HepG2 (cell line): ENCODE measurements around the gene TSC22D3. TPM values are rescaled to one million over a fixed set of nuclear protein-coding genes. Genes with fewer than 3 reads are reported as not detected.

Source experiments
- ATAC-seq: fragments of 200-7000 bp; cut with Tn5 transposase; 3 replicates; pipeline ENCODE4 v1.9.1; 2020; ENCODE audit warnings: mild to moderate bottlenecking, moderate library complexity
- BruUV-seq: library from RNA; stranded (reverse); fragments of 400-500 nt; replicated peaks from 2 replicates; lab custom pipeline; 2021; lab: Mats Ljungman, UMichigan
- CTCF ChIA-PET: fragments of 300-600 bp; formaldehyde crosslinking; extraction: SDS; loops from one replicate; lab custom pipeline; 2021; ENCODE audit warnings: low total read pairs, inconsistent platforms, low intra/inter-chr PET ratio; lab: Yijun Ruan, JAX
- POLR2A ChIA-PET: fragments of 350-600 bp; sonication (Branson Sonifier 250); formaldehyde crosslinking; loops from one replicate; lab custom pipeline; 2020; ENCODE audit warnings: antibody characterized with exemption, inconsistent platforms; lab: Yijun Ruan, JAX
- DNase-seq: peaks from one replicate; pipeline ENCODE4 v3.0.0-alpha.2; 2015; ENCODE audit warnings: low spot score
- FAIRE-seq: peaks from 3 replicates; lab custom pipeline; 2011; peaks lifted over from hg19 to GRCh38; lab: Jason Lieb, UNC
- H2AFZ ChIP-seq: one replicate; pipeline ENCODE4 v1.6.1; 2011; ENCODE audit warnings: low read length, inconsistent platforms
- H3K27ac ChIP-seq: fragments of 300-600 bp; 3 replicates; pipeline ENCODE4 v1.8.0; 2011; ENCODE audit warnings: mixed run types, mild to moderate bottlenecking, mixed read lengths, low read length, inconsistent platforms; ENCODE audit not compliant: insufficient read depth; ENCODE audit errors: extremely low read length
- H3K27me3 ChIP-seq, 2 experiments: fragments of 200-600 bp in 1 of 2; 2 replicates in 1 of 2; 3 replicates in 1 of 2; pipeline versions ENCODE4 v1.6.0 to v1.8.0; 2011; ENCODE audit warnings: low read length in 2 of 2, mild to moderate bottlenecking in 2 of 2, moderate library complexity in 2 of 2, inconsistent platforms in 1 of 2; ENCODE audit not compliant: insufficient read depth in 2 of 2, control insufficient read depth in 1 of 2
- H3K36me3 ChIP-seq, 2 experiments: fragments of 200-600 bp in 1 of 2; replicated peaks in 1 of 2; 2 replicates in 1 of 2; 3 replicates in 1 of 2; pipeline versions ENCODE4 v1.5.1 to v1.8.0; 2011; ENCODE audit warnings: low read length in 2 of 2, inconsistent platforms in 1 of 2; ENCODE audit not compliant: insufficient read depth in 2 of 2, control insufficient read depth in 1 of 2
- H3K4me1 ChIP-seq: 2 replicates; pipeline ENCODE4 v1.5.1; 2012; ENCODE audit warnings: low read length, inconsistent platforms; ENCODE audit not compliant: insufficient read depth
- H3K4me2 ChIP-seq: 2 replicates; pipeline ENCODE4 v1.6.0; 2011; ENCODE audit warnings: low read depth, low read length, inconsistent platforms
- H3K4me3 ChIP-seq, 3 experiments: fragments of 200-600 bp in 1 of 3; sonication (generic), shearing (Covaris generic) in 1 of 3; replicated peaks in 1 of 3; 2 replicates each; pipeline ENCODE4 v1.5.1; 2011 to 2016; ENCODE audit warnings: low read length in 3 of 3, inconsistent platforms in 2 of 3, low read depth in 2 of 3, mild to moderate bottlenecking in 2 of 3, control low read depth in 1 of 3, mixed read lengths in 1 of 3; ENCODE audit not compliant: insufficient read depth in 1 of 3
- H3K79me2 ChIP-seq: one replicate; pipeline ENCODE4 v1.6.1; 2011; ENCODE audit warnings: low read length, inconsistent platforms; ENCODE audit not compliant: insufficient read depth
- H3K9ac ChIP-seq: 2 replicates; pipeline ENCODE4 v1.6.0; 2011; ENCODE audit warnings: mild to moderate bottlenecking, low read depth, low read length, inconsistent platforms; ENCODE audit not compliant: insufficient read depth
- H3K9me3 ChIP-seq: 2 replicates; pipeline ENCODE4 v1.5.1; 2012; ENCODE audit warnings: mild to moderate bottlenecking, low read length
- H4K20me1 ChIP-seq: 2 replicates; pipeline ENCODE4 v1.6.0; 2011; ENCODE audit warnings: inconsistent platforms, mild to moderate bottlenecking, low read length, moderate library complexity; ENCODE audit not compliant: insufficient read depth
- EHMT2 ChIP-seq: fragments of 200-600 bp; sonication (generic); IDR thresholded peaks from 2 replicates; pipeline ENCODE4 v1.7.0; 2017; ENCODE audit warnings: antibody characterized with exemption, low read depth, low read length, borderline replicate concordance
- PHF8 ChIP-seq: sonication (generic); formaldehyde crosslinking; IDR thresholded peaks from 2 replicates; pipeline ENCODE4 v1.5.0; 2020; ENCODE audit warnings: missing genetic modification reagents
- TBL1XR1 ChIP-seq: fragments of 150-350 bp; IDR thresholded peaks from 2 replicates; pipeline ENCODE4 v1.6.1; 2014; ENCODE audit warnings: borderline replicate concordance, low read length; ENCODE audit not compliant: partially characterized antibody
- ZFP1 ChIP-seq: IDR thresholded peaks from 2 replicates; pipeline ENCODE4 v1.6.1; 2016
- ZFY ChIP-seq: sonication (generic); formaldehyde crosslinking; IDR thresholded peaks from 2 replicates; pipeline ENCODE4 v1.4.0; 2020; ENCODE audit warnings: missing genetic modification reagents
- ZNF234 ChIP-seq: sonication (generic); formaldehyde crosslinking; conservative IDR thresholded peaks from 2 replicates; pipeline ENCODE4 v1.5.1; 2020; ENCODE audit warnings: mild to moderate bottlenecking, missing genetic modification reagents
- ZNF282 ChIP-seq: fragments of 450-650 bp; IDR thresholded peaks from 2 replicates; pipeline ENCODE4 v1.6.1; 2018; ENCODE audit not compliant: partially characterized antibody
- ZNF770 ChIP-seq: sonication (generic); formaldehyde crosslinking; IDR thresholded peaks from 2 replicates; pipeline ENCODE4 v1.5.0; 2020; ENCODE audit warnings: mild to moderate bottlenecking, missing genetic modification reagents
- WGBS: methylation state at CpG from one replicate; pipeline ENCODE4 v1.1.6; 2017; ENCODE audit warnings: low lambda C conversion rate; 5-methylcytosine and 5-hydroxymethylcytosine counted together
- in situ Hi-C: cut with HindIII; loops from 2 replicates; pipeline ENCODE4 v1.10.0; 2017; ENCODE audit warnings: low pct_unique_long_range_greater_than_20kb; ENCODE audit not compliant: extremely low pct_ligation_motif_present
- intact Hi-C: fragments of 100-400 bp; cut with micrococcal nuclease; formaldehyde crosslinking; loops from one replicate; pipeline ENCODE4 v1.10.0; 2022; ENCODE audit not compliant: unreplicated experiment
- polyA plus RNA-seq, 8 experiments: library from polyadenylated mRNA; depleted of rRNA in 3 of 8; stranded (reverse) in 7 of 8; unstranded in 1 of 8; fragments of >200 nt; fragmentation: Illumina TruSeq in 4 of 8; extraction: Trizol in 4 of 8; gene quantifications; 2 replicates each; pipeline versions ENCODE4 v1.2.1 to v1.2.3, GENCODE V29; 2011 to 2016; ENCODE audit warnings: low read depth in 4 of 8, missing spikeins in 1 of 8, mixed read lengths in 1 of 8; ENCODE audit not compliant: insufficient read depth in 1 of 8
- total RNA-seq, 5 experiments: library from RNA; depleted of rRNA; stranded (reverse); fragments of >200 nt; fragmentation: Illumina TruSeq; extraction: Trizol; gene quantifications; 2 replicates each; pipeline ENCODE4 v1.2.3, GENCODE V29; 2016; ENCODE audit warnings: low read depth in 1 of 5
- TF ChIP-seq, protein P1 (sequence below): sonication (generic); formaldehyde crosslinking; IDR thresholded peaks from 2 replicates; pipeline ENCODE4 v1.9.0; 2022; ENCODE audit warnings: missing genetic modification reagents, mild to moderate bottlenecking, borderline replicate concordance
- TF ChIP-seq, protein P2 (sequence below): sonication (generic); formaldehyde crosslinking; IDR thresholded peaks from 2 replicates; pipeline ENCODE4 v1.4.0; 2020; ENCODE audit warnings: missing genetic modification reagents

Gene TSC22D3
- total and polyA plus RNA-seq, 2 of the 13 experiments (the other 11 are each of a cell fraction or from before 2014, with no cell fraction given) = 0.82 to 1.5 TPM

GRCh38 chrX:107805179-107805578 lies 29.6 kb upstream of the TSC22D3 start:
- BruUV-seq = no TSS peak
- Histone ChIP-seq H3K4me2 (no peak overlapping the region), H3K4me3 (no peak overlapping the region), H3K27ac (no peak overlapping the region), H3K79me2 (no peaks in the 10 kb centered on the region), H2AFZ (no peak overlapping the region), H3K9me3 (no peaks in the 10 kb centered on the region)
- 89% methylated on average over 2 of the region's 3 CpGs for WGBS
- intact Hi-C loops (no loop called here), in situ Hi-C loops (no loop called here)
- ATAC-seq = no peak
- CTCF ChIA-PET = no interaction called here
- no peak for DNase-seq
- no peak for FAIRE-seq
- POLR2A ChIA-PET = no interaction called here
- TF ChIP-seq ZFY = no peak
- TF ChIP-seq ZNF282 = no peak
- no peak for TF ChIP-seq PHF8 (CRISPR knock-in tag)
- no peak for TF ChIP-seq ZFP1 (CRISPR knock-in tag)
- TF ChIP-seq ZNF770 (CRISPR knock-in tag) = no peak
- TF ChIP-seq ZNF234 (CRISPR knock-in tag) = no peak
- no peak for TF ChIP-seq TBL1XR1
- TF ChIP-seq EHMT2 = no peak
- TF ChIP-seq, protein P1, sequence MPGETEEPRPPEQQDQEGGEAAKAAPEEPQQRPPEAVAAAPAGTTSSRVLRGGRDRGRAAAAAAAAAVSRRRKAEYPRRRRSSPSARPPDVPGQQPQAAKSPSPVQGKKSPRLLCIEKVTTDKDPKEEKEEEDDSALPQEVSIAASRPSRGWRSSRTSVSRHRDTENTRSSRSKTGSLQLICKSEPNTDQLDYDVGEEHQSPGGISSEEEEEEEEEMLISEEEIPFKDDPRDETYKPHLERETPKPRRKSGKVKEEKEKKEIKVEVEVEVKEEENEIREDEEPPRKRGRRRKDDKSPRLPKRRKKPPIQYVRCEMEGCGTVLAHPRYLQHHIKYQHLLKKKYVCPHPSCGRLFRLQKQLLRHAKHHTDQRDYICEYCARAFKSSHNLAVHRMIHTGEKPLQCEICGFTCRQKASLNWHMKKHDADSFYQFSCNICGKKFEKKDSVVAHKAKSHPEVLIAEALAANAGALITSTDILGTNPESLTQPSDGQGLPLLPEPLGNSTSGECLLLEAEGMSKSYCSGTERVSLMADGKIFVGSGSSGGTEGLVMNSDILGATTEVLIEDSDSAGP (CRISPR knock-in tag) = no peak
- TF ChIP-seq, protein P2, sequence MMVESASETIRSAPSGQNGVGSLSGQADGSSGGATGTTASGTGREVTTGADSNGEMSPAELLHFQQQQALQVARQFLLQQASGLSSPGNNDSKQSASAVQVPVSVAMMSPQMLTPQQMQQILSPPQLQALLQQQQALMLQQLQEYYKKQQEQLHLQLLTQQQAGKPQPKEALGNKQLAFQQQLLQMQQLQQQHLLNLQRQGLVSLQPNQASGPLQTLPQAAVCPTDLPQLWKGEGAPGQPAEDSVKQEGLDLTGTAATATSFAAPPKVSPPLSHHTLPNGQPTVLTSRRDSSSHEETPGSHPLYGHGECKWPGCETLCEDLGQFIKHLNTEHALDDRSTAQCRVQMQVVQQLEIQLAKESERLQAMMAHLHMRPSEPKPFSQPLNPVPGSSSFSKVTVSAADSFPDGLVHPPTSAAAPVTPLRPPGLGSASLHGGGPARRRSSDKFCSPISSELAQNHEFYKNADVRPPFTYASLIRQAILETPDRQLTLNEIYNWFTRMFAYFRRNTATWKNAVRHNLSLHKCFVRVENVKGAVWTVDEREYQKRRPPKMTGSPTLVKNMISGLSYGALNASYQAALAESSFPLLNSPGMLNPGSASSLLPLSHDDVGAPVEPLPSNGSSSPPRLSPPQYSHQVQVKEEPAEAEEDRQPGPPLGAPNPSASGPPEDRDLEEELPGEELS = no peak
- TF ChIP-seq, all 625 proteins: peak for 0
- Histone ChIP-seq H3K4me1 (no peaks in the 10 kb centered on the region), H3K27me3 (no peaks in the 10 kb centered on the region), H3K9ac (no peak overlapping the region), H3K36me3 (no peaks in the 10 kb centered on the region), H4K20me1 (no peaks in the 10 kb centered on the region)
